ENCODE data around the gene ZDHHC17. TPM values are rescaled to one million over a fixed set of nuclear protein-coding genes. Genes with fewer than 3 reads are reported as not detected.

ZDHHC17 gene
- total and polyA plus RNA-seq, 2 donors (not counting 1 experiment from before 2014, with no cell fraction given) = 30.5 to 141 TPM

GRCh38 chr12:76789335-76790050, 25.6 kb downstream of the ZDHHC17 start:
- Histone ChIP-seq H3K9me3 (ENCODE audit: control insufficient read depth, insufficient read depth, low read depth, low read length) (no peaks in the 10 kb centered on the region), H3K4me1 (ENCODE audit: control insufficient read depth, extremely low read depth, insufficient read depth, low read length) (no peaks in the 10 kb centered on the region), H3K9ac (ENCODE audit: insufficient read depth, low read length) (no peak overlapping the region), H2AFZ (ENCODE audit: low read length) (no peak overlapping the region), H3K79me2 (ENCODE audit: control insufficient read depth, insufficient read depth, low read length) (peaks cover 12% of the 10 kb centered on the region), H4K20me1 (ENCODE audit: control insufficient read depth, extremely low read depth, insufficient read depth, low read length) (no peaks in the 10 kb centered on the region), H3K36me3 (ENCODE audit: control insufficient read depth, insufficient read depth, low read length) (no peaks in the 10 kb centered on the region), H3K4me2 (ENCODE audit: extremely low read depth, insufficient read depth, low read length) (no peak overlapping the region), H3K4me3 (replicated peaks in 1 of 4; ENCODE audit: control extremely low read depth in 1 of 4, insufficient read depth in 1 of 4, low read depth in 3 of 4, low read length in 4 of 4) (no peak overlapping the region), H3K27ac (ENCODE audit: insufficient read depth, low read length) (no peak overlapping the region), H3K27me3 (ENCODE audit: control insufficient read depth, insufficient read depth, low read length) (no peaks in the 10 kb centered on the region)
- no peak for DNase-seq (ENCODE audit: low read depth in 2 of 2)
- no peak for TF ChIP-seq EZH2 (IDR thresholded peaks at IDR 0.05; ENCODE audit: low read length, missing control alignments)
- no peak for TF ChIP-seq CTCF (conservative IDR thresholded peaks at IDR 0.05 in 1 of 2, IDR thresholded peaks at IDR 0.05 in 1 of 2; ENCODE audit: low read depth in 1 of 2, low read length in 2 of 2)

GRCh38 chr12:76790564-76791552, 26.9 kb downstream of the ZDHHC17 start:
- Histone ChIP-seq H2AFZ (ENCODE audit: low read length) (no peak overlapping the region), H3K79me2 (ENCODE audit: control insufficient read depth, insufficient read depth, low read length) (peaks cover 11% of the 10 kb centered on the region), H3K27ac (ENCODE audit: insufficient read depth, low read length) (no peak overlapping the region)

More at GRCh38 chr12:76790564-76791552, 26.9 kb downstream of the ZDHHC17 start:
- no peaks in the 10 kb centered on the region for H3K9me3 ChIP-seq (ENCODE audit: control insufficient read depth, insufficient read depth, low read depth, low read length)
- DNase-seq (ENCODE audit: low read depth in 2 of 2) = peak in 1 of 2 donors; percentile 52
- no peak overlapping the region for H3K4me2 ChIP-seq (ENCODE audit: extremely low read depth, insufficient read depth, low read length)
- H4K20me1 ChIP-seq (ENCODE audit: control insufficient read depth, extremely low read depth, insufficient read depth, low read length) = no peaks in the 10 kb centered on the region
- TF ChIP-seq EZH2 (IDR thresholded peaks at IDR 0.05; ENCODE audit: low read length, missing control alignments) (no peak), CTCF (conservative IDR thresholded peaks at IDR 0.05 in 1 of 2, IDR thresholded peaks at IDR 0.05 in 1 of 2; ENCODE audit: low read depth in 1 of 2, low read length in 2 of 2) (peak; percentile 31 to 45)
- no peak overlapping the region for H3K9ac ChIP-seq (ENCODE audit: insufficient read depth, low read length)
- H3K4me1 ChIP-seq (ENCODE audit: control insufficient read depth, extremely low read depth, insufficient read depth, low read length) = no peaks in the 10 kb centered on the region
- no peaks in the 10 kb centered on the region for H3K36me3 ChIP-seq (ENCODE audit: control insufficient read depth, insufficient read depth, low read length)
- H3K4me3 ChIP-seq (replicated peaks in 1 of 4; ENCODE audit: control extremely low read depth in 1 of 4, insufficient read depth in 1 of 4, low read depth in 3 of 4, low read length in 4 of 4) = no peak overlapping the region
- no peaks in the 10 kb centered on the region for H3K27me3 ChIP-seq (ENCODE audit: control insufficient read depth, insufficient read depth, low read length)
